ENCODE data around the gene ARHGAP23. TPM values are rescaled to one million over a fixed set of nuclear protein-coding genes. Genes with fewer than 3 reads are reported as not detected.
A peak's percentile ranks its signal among the peaks of the same experiment; 100 is the strongest.

ARHGAP23 gene
- total and polyA plus RNA-seq, 2 donors (not counting 3 experiments of a cell fraction or from before 2014, with no cell fraction given), result 25.4 to 190 TPM

GRCh38 chr17:38559051-38559879 lies 131.0 kb downstream of the ARHGAP23 start:
- H2AFZ ChIP-seq (ENCODE audit: low read depth, low read length), result no peak overlapping the region
- no peaks in the 10 kb centered on the region for H3K9me1 ChIP-seq (replicated peaks; ENCODE audit: control insufficient read depth, extremely low read depth, insufficient read depth, low read length)
- H3K27me3 ChIP-seq (ENCODE audit: control insufficient read depth in 2 of 2, insufficient read depth in 2 of 2, low read length in 2 of 2), result peaks cover 57 to 62% of the 10 kb centered on the region in 2 experiments
- no peaks in the 10 kb centered on the region for H4K20me1 ChIP-seq (replicated peaks; ENCODE audit: control insufficient read depth, extremely low read depth, insufficient read depth, low read length)
- H3K27ac ChIP-seq (ENCODE audit: insufficient read depth, low read depth, low read length), result no peak overlapping the region
- peaks cover 13% of the 10 kb centered on the region for H3K4me1 ChIP-seq (ENCODE audit: control insufficient read depth, extremely low read depth, insufficient read depth, low read length)
- dilution Hi-C loops (cut with MboI; ENCODE audit: extremely low pct_ligation_motif_present, low sequenced_read_pairs) (no loop called here), intact Hi-C loops (cut with micrococcal nuclease) (no loop called here)
- H3K4me3 ChIP-seq (replicated peaks in 1 of 3; ENCODE audit: insufficient read depth in 1 of 3, low read depth in 1 of 3, low read length in 3 of 3), result no peak overlapping the region
- FAIRE-seq, result no peak
- no peaks in the 10 kb centered on the region for H3K36me3 ChIP-seq (ENCODE audit: control insufficient read depth in 2 of 2, extremely low read depth in 1 of 2, insufficient read depth in 2 of 2, low read length in 2 of 2)
- H3K9ac ChIP-seq (replicated peaks; ENCODE audit: extremely low read depth, insufficient read depth, low read length), result no peak overlapping the region
- TF ChIP-seq EZH2 (IDR thresholded peaks at IDR 0.05; ENCODE audit: borderline replicate concordance, low read depth, low read length, severe bottlenecking), result peak; percentile 82
- no peak for TF ChIP-seq GATA2 (IDR thresholded peaks at IDR 0.05; ENCODE audit: insufficient read depth, insufficient read length, low read depth, low read length)
- no peaks in the 10 kb centered on the region for H3K79me2 ChIP-seq (ENCODE audit: control insufficient read depth, insufficient read depth, low read length)
- POLR2A ChIA-PET, result interaction anchor here (1.2 kb wide), 1 partner anchor 108 kb away, joined by 3 read pairs; no protein-coding TSS in a partner anchor
- BruUV-seq (replicated peaks), result no TSS peak
- CTCF ChIA-PET, result interaction anchor here (0.6 to 5.0 kb wide), 20 partner anchors 8 to 237 kb away, joined by 3 to 321 read pairs (median 10); partner anchors contain the start of gene SRCIN1
- DNase-seq (ENCODE audit: low read depth, low spot score), result peak; percentile 27
- H3K4me2 ChIP-seq (ENCODE audit: insufficient read depth, low read length), result no peak overlapping the region
- H3K9me3 ChIP-seq (replicated peaks; ENCODE audit: control insufficient read depth, insufficient read depth, low read length), result no peaks in the 10 kb centered on the region

- ChIA-PET POLR2A (no interaction called here), CTCF (interaction anchor here (0.6 to 5.0 kb wide), 10 partner anchors 8 to 106 kb away, joined by 3 to 321 read pairs (median 25); partner anchors contain the start of gene SRCIN1)
- dilution Hi-C loops (cut with MboI; ENCODE audit: extremely low pct_ligation_motif_present, low sequenced_read_pairs) (no loop called here), intact Hi-C loops (cut with micrococcal nuclease) (no loop called here)
- no peak for TF ChIP-seq POLR2A (IDR thresholded peaks at IDR 0.05; ENCODE audit: low read depth, low read length)
- no peak for TF ChIP-seq GATA2 (IDR thresholded peaks at IDR 0.05; ENCODE audit: insufficient read depth, insufficient read length, low read depth, low read length)
- no peak for TF ChIP-seq MYC (IDR thresholded peaks at IDR 0.05; ENCODE audit: low read depth, low read length)
- no peak for TF ChIP-seq POLR2AphosphoS5 (IDR thresholded peaks at IDR 0.05; ENCODE audit: insufficient read depth, low read depth, low read length)
- no peak for TF ChIP-seq EZH2 (IDR thresholded peaks at IDR 0.05; ENCODE audit: borderline replicate concordance, low read depth, low read length, severe bottlenecking)
- no peak for TF ChIP-seq CTCF (IDR thresholded peaks at IDR 0.05; ENCODE audit: extremely low read depth in 1 of 2, insufficient read depth in 1 of 2, low read depth in 1 of 2, low read length in 2 of 2)
- no peak for TF ChIP-seq MAX (IDR thresholded peaks at IDR 0.05; ENCODE audit: insufficient read depth, insufficient read length)
- no peak for TF ChIP-seq JUN (IDR thresholded peaks at IDR 0.05; ENCODE audit: borderline replicate concordance, insufficient read depth, insufficient read length, low read depth)
- Histone ChIP-seq H3K79me2 (ENCODE audit: control insufficient read depth, insufficient read depth, low read length) (no peaks in the 10 kb centered on the region), H3K9me1 (replicated peaks; ENCODE audit: control insufficient read depth, extremely low read depth, insufficient read depth, low read length) (no peaks in the 10 kb centered on the region), H3K4me1 (ENCODE audit: control insufficient read depth, extremely low read depth, insufficient read depth, low read length) (peaks cover 13% of the 10 kb centered on the region), H2AFZ (ENCODE audit: low read depth, low read length) (no peak overlapping the region), H3K36me3 (ENCODE audit: control insufficient read depth in 2 of 2, extremely low read depth in 1 of 2, insufficient read depth in 2 of 2, low read length in 2 of 2) (no peaks in the 10 kb centered on the region), H3K4me2 (ENCODE audit: insufficient read depth, low read length) (no peak overlapping the region), H4K20me1 (replicated peaks; ENCODE audit: control insufficient read depth, extremely low read depth, insufficient read depth, low read length) (no peaks in the 10 kb centered on the region), H3K27ac (ENCODE audit: insufficient read depth, low read depth, low read length) (no peak overlapping the region), H3K9ac (replicated peaks; ENCODE audit: extremely low read depth, insufficient read depth, low read length) (no peak overlapping the region), H3K4me3 (replicated peaks in 1 of 3; ENCODE audit: insufficient read depth in 1 of 3, low read depth in 1 of 3, low read length in 3 of 3) (no peak overlapping the region), H3K27me3 (ENCODE audit: control insufficient read depth in 2 of 2, insufficient read depth in 2 of 2, low read length in 2 of 2) (peaks cover 61 to 62% of the 10 kb centered on the region in 2 experiments), H3K9me3 (replicated peaks; ENCODE audit: control insufficient read depth, insufficient read depth, low read length) (no peaks in the 10 kb centered on the region)
- BruUV-seq (replicated peaks), result no TSS peak
- no peak for FAIRE-seq
- DNase-seq (ENCODE audit: low read depth, low spot score), result no peak
These were observed 131.6 kb downstream of the ARHGAP23 start for GRCh38 chr17:38559880-38560230.
